ENCODE results near the gene RPL37. TPM values are rescaled to one million over a fixed set of nuclear protein-coding genes. Genes with fewer than 3 reads are reported as not detected.

The RPL37 gene
- total RNA-seq, 1 experiment from 2014 or later, result 2,063 TPM

DNA sequence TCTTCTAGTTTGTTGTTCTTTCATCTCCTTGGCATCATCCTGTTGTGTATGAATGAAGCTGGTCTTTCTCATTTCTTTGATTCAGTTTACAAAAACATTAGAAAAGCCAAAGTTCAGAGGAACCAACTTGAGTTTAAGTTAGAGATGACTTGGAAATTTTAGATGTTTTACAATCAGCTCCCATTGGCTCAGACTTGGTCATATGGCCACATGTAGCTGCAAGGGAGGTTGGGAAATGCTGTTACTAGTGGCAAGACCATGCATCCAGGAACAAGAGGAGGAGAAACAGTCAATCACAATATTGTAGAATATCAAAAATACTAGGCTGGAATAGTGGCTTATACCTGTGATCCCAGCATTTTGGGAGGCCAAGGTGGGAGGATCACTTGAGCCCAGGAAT, 25.7 kb upstream of the RPL37 start:
- Mint-ChIP-seq H3K4me1 (ENCODE audit: insufficient read depth, unreplicated experiment) (no peaks in the 10 kb centered on the region), H3K36me3 (ENCODE audit: insufficient read depth, unreplicated experiment) (peaks cover 4% of the 10 kb centered on the region), H3K27me3 (ENCODE audit: insufficient read depth, unreplicated experiment) (no peaks in the 10 kb centered on the region), H3K9me3 (ENCODE audit: unreplicated experiment) (peaks cover 7% of the 10 kb centered on the region), H3K4me3 (ENCODE audit: unreplicated experiment) (no peak overlapping the region), H3K27ac (ENCODE audit: low read depth, unreplicated experiment) (no peak overlapping the region)
- ChIA-PET POLR2A (interaction anchor here (0.6 kb wide), 1 partner anchor 447 kb away, joined by 4 read pairs; no protein-coding TSS in a partner anchor), CTCF (interaction anchor here (0.8 kb wide), 1 partner anchor 18 kb away, joined by 3 read pairs; no protein-coding TSS in a partner anchor)
- no TSS peak for BruUV-seq (replicated peaks)
- TF ChIP-seq CTCF (IDR thresholded peaks at IDR 0.05; ENCODE audit: unreplicated experiment), result no peak
- DNase-seq (ENCODE audit: unreplicated experiment), result no peak
- intact Hi-C loops (cut with micrococcal nuclease), result no loop called here

DNA sequence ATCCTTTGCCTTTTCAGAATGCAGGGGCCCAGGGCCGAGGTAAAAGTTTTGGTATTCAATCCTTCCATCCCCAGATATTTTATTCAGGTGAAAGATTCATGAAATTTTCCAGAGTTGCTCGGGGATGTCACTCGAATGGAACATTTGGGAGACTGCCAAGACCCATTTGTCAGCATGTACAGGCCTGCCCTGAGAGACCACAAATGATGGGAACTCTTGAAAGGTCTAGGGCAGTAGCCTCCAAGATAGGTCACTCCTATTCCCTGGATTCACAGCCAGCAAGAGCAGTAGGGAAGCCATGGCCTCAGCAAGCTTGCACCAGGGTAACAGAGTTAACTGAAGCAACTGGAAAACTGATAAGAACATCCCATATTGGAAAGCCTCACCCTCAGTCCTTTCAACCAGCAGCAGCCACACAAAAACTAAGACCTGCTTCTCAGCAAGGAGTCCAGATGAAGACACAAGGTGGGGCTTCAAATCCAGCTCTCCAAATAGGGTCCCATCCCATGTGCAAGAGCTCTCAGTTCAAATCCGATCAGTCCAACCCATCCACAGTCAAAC, 18.7 kb upstream of the RPL37 start:
- Mint-ChIP-seq H3K4me1 (ENCODE audit: insufficient read depth, unreplicated experiment) (no peaks in the 10 kb centered on the region), H3K27ac (ENCODE audit: low read depth, unreplicated experiment) (no peak overlapping the region), H3K36me3 (ENCODE audit: insufficient read depth, unreplicated experiment) (peaks cover 19% of the 10 kb centered on the region), H3K9me3 (ENCODE audit: unreplicated experiment) (no peaks in the 10 kb centered on the region), H3K27me3 (ENCODE audit: insufficient read depth, unreplicated experiment) (no peaks in the 10 kb centered on the region), H3K4me3 (ENCODE audit: unreplicated experiment) (no peak overlapping the region)
- CTCF ChIA-PET, result no interaction called here
- intact Hi-C loops (cut with micrococcal nuclease), result no loop called here
- no peak for TF ChIP-seq CTCF (IDR thresholded peaks at IDR 0.05; ENCODE audit: unreplicated experiment)
- peak; percentile 61 for DNase-seq (ENCODE audit: unreplicated experiment)
- BruUV-seq (replicated peaks), result no TSS peak
- POLR2A ChIA-PET, result interaction anchor here (1.8 kb wide), 1 partner anchor 11 kb away, joined by 4 read pairs; no protein-coding TSS in a partner anchor

DNA sequence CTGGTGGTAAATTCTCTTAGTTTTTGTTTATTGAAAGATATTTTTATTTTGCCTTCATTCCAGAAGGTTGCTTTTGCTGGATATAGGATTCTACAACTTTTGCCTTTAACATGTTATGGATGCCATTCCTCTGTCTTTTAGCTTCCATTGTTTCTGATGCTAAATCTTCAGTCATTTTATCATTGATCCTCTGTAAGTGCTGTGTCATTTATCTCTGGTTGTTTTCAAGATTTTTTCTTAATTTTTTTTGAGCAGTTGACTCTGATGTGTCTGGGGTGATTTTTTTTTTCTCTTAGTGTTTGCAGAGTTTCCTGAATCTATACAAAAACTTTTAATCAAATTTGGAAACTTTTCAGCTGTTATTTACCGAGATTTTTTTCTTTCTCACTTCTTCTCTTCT, 12.5 kb upstream of the RPL37 start:
- H3K9me3 Mint-ChIP-seq (ENCODE audit: unreplicated experiment), result no peaks in the 10 kb centered on the region

GRCh38 chr5:40846371-40846770, 11.3 kb upstream of the RPL37 start:
- Mint-ChIP-seq H3K4me3 (ENCODE audit: unreplicated experiment) (no peak overlapping the region), H3K27ac (ENCODE audit: low read depth, unreplicated experiment) (no peak overlapping the region), H3K36me3 (ENCODE audit: insufficient read depth, unreplicated experiment) (peaks cover 15% of the 10 kb centered on the region), H3K27me3 (ENCODE audit: insufficient read depth, unreplicated experiment) (no peaks in the 10 kb centered on the region), H3K4me1 (ENCODE audit: insufficient read depth, unreplicated experiment) (peaks cover 8% of the 10 kb centered on the region), H3K9me3 (ENCODE audit: unreplicated experiment) (no peaks in the 10 kb centered on the region)
- POLR2A ChIA-PET, result interaction anchor here (1.0 kb wide), 1 partner anchor 11 kb away, joined by 5 read pairs; the partner anchor contains the start of gene RPL37
- BruUV-seq (replicated peaks), result no TSS peak
- no peak for DNase-seq (ENCODE audit: unreplicated experiment)
- intact Hi-C loops (cut with micrococcal nuclease), result no loop called here
- CTCF ChIA-PET, result no interaction called here
- TF ChIP-seq CTCF (IDR thresholded peaks at IDR 0.05; ENCODE audit: unreplicated experiment), result no peak

More for the DNA sequence above, 12.5 kb upstream of the RPL37 start:
- H3K4me1 Mint-ChIP-seq (ENCODE audit: insufficient read depth, unreplicated experiment), result peaks cover 8% of the 10 kb centered on the region
- no peak for TF ChIP-seq CTCF (IDR thresholded peaks at IDR 0.05; ENCODE audit: unreplicated experiment)
- intact Hi-C loops (cut with micrococcal nuclease), result no loop called here
- no peak for DNase-seq (ENCODE audit: unreplicated experiment)
- H3K27ac Mint-ChIP-seq (ENCODE audit: low read depth, unreplicated experiment), result no peak overlapping the region
- H3K36me3 Mint-ChIP-seq (ENCODE audit: insufficient read depth, unreplicated experiment), result peaks cover 15% of the 10 kb centered on the region
- POLR2A ChIA-PET, result interaction anchor here (2.0 kb wide), 1 partner anchor 12 kb away, joined by 6 read pairs; the partner anchor contains the start of gene RPL37
- no TSS peak for BruUV-seq (replicated peaks)
- H3K27me3 Mint-ChIP-seq (ENCODE audit: insufficient read depth, unreplicated experiment), result no peaks in the 10 kb centered on the region
- H3K4me3 Mint-ChIP-seq (ENCODE audit: unreplicated experiment), result no peak overlapping the region
- CTCF ChIA-PET, result interaction anchor here (0.7 kb wide), 1 partner anchor 35 kb away, joined by 4 read pairs; no protein-coding TSS in a partner anchor
